ENCODE data around the gene CLEC4C.
"Not testable (repeated sequence)": the region's sequence is repeated elsewhere in the genome, so short reads cannot be mapped to it uniquely, and the experiment has no call there.

Gene CLEC4C

GRCh38 chr12:7747246-7747645 lies at the start of gene CLEC4C:
TSS of gene CLEC4C (minus strand) at chr12:7747375. CDS start at chr12:7747348, 27 bp downstream.
- no peak for DNase-seq

GRCh38 chr12:7793211-7793610 lies 46.0 kb upstream of the CLEC4C start:
- DNase-seq = no peak

GRCh38 chr12:7788884-7789528 lies 41.8 kb upstream of the CLEC4C start, which contains the start of gene NANOG:
TSS of gene NANOG (plus strand) at chr12:7789402. CDS start at chr12:7789615, 213 bp downstream.
- DNase-seq = not testable (repeated sequence)

DNA sequence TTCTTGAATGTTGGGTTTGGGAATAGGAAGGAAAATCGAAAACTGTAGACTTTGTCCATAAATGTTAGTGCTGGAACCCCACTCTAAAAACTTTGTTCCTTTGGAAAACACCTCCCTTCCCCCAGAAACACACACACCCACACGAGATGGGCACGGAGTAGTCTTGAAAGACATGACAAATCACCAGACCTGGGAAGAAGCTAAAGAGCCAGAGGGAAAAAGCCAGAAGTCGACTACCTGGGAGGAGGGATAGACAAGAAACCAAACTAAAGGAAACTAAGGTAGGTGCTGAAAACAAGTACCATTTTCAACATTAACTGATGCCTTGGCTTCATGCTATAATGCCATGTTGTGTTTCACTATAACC lies 41.1 kb upstream of the CLEC4C start:
- DNase-seq = no peak

DNA sequence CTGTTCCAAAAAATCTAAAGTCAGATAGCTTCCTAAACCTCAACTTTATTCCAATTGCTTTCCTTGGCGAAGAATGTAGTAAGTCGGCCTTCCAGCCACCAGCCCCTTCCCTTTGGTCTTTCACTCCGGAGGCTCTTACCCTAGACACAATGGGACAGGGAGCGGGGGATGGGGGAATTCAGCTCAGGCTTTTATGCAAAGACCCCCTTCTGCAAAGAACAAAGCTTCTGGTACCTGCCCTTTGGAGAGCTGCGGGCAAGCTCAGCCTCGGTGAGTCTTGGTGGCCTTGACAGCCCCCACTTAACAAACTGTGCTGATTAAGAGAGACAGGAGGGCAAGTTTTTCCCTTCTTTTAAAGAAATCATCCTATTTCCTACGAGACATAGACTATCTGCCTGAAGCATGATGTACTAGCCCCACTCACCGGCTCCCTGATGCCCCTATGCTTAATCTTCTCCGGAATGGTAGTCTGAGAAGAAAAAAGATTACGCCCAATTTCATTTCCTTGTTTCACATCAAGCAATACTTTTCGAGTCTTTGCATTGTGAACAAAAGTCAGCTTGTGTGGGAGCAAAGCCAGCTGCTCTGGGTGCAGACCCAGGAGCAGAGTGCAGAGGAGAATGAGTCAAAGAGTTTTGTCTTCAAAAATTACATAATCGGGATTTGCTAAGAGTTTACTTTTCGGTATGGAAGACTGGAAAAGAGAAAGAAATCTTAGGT lies 40.6 kb upstream of the CLEC4C start:
- no peak for DNase-seq

DNA sequence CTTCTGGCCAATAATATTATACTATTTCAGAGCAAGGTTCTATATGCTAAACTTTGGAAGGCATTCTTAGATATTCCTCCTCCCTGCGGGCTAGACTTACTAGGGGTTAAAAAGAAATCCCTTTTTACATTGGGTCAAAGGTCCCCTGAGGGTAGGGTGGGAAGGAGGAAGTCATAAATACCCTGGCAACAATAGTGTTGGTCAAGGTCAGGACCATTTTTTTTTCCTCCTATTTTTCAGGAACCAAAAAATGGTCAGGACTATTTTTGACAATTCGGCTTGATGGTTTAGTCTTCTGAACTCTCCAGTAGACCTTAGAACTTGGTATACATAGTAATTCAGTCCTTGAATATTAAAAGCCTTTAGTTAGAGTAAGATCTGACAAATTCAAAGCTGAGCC lies 37.5 kb upstream of the CLEC4C start:
- DNase-seq = no peak

DNA sequence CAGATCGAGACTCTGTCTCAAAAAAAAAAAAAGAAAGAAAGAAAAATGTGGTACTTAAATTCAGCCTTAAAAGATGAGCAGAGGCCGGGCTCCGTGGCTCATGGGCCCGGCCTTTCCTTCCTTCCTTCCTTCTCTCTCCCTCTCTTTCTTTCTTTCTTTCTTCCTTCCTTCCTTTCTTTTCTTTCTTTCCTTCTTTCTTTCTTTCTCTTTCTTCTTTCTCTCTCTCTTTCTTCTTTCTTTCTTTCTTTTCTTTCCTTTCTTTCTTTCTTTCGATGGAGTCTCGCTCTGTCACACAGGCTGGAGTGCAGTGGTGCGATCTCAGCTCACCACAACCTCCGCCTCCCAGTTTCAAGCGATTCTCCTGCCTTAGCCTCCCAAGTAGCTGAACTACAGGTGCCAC lies 36.3 kb upstream of the CLEC4C start:
- not testable (repeated sequence) for DNase-seq

DNA sequence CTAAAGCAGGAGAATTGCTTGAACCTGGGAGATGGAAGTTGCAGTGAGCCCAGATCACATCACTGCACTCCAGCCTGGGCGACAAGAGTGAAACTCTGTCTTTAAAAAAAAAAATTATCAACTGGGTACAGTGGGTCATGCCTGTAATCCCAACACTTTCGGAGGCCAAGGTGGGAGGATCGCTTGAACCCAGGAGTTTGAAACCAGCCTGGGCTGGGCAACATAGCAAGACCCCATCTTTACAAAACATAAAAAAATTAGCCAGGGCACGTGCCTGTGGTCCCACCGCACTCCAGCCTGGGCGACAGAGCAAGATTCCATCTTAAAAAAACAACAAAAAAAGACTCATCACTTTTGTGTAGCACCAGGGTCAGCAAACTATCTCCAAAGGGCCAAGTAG lies 34.9 kb upstream of the CLEC4C start:
- no peak for DNase-seq

DNA sequence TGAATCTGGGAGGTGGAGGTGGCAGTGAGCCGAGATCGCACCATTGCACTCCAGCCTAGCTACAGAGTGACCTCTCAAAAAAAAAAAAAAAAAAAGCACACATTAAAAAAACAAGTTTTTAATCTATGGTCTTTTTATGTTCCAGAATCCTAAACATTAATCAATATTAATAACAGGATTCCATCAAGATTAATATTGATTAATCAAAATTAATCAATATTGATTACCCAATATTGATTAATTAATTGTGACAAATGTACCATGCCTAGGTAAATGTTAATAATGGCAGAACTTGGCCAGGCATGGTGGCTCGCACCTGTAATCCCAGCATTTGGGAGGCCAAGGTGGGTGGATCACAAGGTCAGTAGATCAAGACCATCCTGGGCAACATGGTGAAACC lies 34.1 kb upstream of the CLEC4C start:
- no peak for DNase-seq

DNA sequence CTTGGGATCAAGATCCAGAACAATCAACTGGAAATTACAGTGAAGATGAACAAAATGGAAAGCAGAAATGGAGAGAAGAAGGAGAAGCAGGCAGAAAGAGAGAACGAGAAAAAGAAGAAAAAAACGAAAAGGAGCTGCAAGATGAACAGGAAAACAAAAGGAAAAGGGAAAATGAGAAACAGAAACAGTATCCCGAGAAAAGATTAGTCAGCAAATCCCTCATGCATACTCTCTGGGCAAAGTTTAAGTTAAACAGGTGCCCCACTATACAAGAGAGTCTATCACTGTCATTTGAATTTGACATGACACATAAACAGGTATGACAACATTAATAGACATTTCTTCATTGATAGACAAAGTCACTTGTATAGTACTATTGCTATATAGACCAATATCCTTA lies 22.8 kb upstream of the CLEC4C start:
- DNase-seq = no peak

DNA sequence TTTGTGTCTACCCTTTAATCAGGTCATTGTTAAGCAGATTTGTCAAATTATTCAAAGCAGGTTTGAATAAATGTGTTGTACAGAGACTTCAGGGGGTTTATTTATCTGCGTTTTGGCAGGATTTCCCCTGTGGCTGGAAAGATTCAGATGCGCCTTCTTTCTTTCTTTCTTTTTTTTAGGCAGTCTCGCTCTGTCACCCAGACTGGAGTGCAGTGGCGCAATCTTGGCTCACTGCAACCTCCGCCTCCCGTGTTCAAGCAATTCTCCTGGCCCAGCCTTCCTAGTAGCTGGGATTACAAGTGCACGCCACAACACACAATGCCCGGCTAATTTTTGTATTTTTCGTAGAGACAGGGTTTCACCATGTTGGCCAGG lies 11.6 kb upstream of the CLEC4C start:
- DNase-seq = no peak

GRCh38 chr12:7756993-7757392 lies 9.8 kb upstream of the CLEC4C start:
- DNase-seq = no peak

- not testable (repeated sequence) for DNase-seq
Observed at GRCh38 chr12:7755668-7756067, 8.5 kb upstream of the CLEC4C start.

DNA sequence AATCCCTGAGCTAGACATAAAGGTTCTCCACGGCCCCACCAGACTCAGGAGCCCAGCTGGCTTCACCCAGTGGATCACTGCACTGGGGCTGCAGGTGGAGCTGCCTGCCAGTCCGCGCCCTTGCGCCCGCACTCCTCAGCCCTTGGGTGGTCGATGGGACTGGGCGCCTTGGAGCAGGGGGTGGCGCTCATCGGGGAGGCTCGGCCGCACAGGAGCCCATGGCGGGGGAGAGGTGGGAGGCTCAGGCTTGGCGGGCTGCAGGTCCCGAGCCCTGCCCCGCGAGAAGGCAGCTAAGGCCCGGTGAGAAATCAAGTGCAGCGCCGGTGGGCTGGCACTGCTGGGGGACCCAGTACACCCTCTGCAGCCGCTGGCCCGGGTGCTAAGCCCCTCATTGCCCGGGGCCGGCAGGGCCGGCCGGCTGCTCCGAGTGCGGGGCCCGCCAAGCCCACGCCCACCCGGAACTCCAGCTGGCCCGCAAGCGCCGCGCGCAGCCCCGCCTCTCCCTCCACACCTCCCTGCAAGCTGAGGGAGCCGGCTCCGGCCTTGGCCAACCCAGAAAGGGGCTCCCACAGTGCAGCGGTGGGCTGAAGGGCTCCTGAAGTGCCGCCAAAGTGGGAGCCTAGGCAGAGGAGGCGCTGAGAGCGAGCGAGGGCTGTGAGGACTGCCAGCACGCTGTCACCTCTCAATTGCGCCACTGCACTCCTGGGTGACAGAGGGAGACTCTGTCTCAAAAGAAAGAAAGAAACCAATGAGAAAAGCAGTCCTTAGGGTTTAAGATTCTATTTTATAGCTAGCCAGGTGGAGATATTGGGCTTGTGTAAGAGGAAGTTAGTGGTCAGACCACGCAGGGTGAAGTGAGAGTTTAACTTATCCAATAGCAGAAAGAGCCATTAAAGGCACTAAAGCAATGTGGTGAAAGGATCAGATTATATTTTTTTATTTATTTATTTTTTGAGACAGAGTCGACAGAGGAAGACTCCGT lies 5.1 kb upstream of the CLEC4C start:
- DNase-seq = peak; percentile 26

GRCh38 chr12:7751394-7751793 lies 4.2 kb upstream of the CLEC4C start:
- DNase-seq = no peak

DNA sequence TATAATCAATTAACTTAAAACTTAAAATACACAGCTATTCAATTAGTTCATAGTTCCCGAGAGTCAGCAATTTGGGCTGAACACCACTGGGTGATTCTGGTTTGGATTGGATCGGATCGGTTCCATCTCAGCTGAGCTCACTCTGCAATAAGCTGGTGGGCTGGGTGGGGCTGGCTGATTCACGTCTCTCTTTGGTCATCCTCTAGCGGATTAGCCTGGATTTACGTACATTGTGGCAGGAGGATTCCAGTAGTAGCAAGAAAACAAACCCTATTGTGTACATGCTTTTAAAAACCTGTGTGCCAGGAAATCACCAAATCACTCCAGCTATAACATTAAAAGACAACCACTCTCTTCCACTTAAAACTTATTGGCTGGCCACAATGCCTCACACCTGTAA lies 3.2 kb upstream of the CLEC4C start:
- no peak for DNase-seq

DNA sequence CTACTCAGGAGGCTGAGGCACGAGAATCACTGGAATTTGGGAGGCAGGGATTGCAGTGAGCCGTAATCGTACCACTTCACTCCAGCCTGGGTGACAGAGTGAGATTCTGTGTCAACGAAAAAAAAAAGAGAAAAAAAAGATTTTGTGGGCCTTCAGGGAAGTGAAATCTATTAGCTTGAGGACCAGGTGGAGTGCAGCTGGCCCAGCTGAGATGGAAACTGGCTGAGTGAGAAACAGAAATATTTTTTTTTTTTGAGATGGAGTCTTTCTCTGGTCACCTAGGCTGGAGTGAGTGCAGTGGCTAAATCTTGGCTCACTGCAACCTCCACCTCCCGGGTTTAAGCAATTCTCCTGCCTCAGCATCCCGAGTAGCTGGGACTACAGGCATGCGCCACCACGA lies 2.3 kb upstream of the CLEC4C start:
- no peak for DNase-seq

DNA sequence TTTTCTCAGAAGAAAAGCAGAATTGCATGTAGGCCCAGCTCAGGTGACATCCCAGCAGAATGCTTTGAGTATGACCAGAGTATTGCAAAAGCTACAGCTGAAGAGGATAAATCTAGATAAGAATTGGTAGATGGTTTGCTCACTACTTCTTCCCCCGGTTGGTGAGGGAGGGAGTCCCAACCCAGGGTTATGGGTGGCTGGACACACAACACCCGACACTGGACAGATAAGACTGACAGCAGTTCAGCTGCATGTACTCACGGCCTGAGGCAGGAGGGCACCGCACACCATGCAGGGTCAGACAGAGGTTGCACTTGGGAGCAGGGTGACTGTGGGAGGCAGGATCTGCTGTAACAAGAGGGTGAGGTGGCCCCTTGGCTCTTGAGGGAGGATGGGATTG lies 1.7 kb upstream of the CLEC4C start:
- DNase-seq = peak; percentile 84

GRCh38 chr12:7732993-7733392 lies 14.2 kb downstream of the CLEC4C start:
- DNase-seq = no peak

DNA sequence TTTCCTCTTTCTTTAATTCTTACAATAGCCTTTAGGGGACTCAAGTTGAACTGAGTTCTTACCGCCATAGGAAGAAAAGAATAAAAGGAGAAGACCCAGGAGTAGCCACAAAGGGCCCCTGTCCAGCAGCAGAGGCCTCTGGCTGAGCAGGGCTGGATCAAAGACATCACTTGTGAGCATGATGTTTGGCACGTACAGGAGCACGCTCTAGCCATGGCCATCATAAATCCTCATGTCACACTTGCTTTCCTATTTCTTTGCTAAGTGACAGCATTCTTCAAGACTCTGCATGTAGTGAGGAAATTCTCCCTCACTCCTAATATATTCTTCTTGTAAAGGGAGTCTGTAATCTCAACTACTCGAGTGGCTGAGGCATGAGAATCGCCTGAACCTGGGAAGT lies 15.7 kb downstream of the CLEC4C start:
- DNase-seq = no peak

DNA sequence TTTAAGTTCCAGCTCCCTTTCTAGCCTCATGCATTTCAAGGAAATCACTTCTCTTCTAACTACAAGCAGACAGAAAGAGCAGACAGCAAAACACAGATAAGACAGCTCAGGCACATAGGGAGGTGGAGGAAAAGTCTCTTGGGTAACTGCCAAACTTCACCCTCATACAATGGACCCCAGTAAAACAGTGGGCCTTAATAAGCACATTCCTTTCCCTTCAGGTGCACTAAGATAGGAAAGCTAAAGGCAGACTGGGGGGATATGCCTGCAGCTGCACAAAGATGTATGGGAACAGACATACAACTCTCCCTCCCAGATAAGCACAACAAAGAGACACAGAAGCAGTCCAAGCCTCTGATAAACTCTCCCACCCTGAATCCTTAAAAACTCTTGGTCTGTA lies 16.2 kb downstream of the CLEC4C start:
- DNase-seq = peak; percentile 30

DNA sequence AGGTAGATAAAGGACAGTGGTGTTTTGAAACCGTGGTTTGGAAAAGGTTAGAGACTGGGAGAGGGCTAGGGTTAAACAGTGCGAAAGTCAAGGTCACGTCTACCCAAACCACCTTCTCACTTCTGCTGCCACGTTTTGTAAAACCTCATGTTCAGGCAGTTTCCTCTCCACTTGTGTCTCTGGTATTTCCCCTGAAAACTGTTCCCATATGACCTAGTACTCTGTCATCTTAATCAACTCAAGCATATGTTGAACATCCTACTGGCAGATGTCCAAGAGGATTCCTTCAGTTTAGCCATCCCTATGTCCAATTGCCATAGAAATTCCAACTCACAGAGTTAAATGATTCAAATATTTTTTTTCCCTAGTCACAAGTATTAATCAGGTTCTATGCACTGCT lies 17.4 kb downstream of the CLEC4C start:
- no peak for DNase-seq

- no peak for DNase-seq
Observed at GRCh38 chr12:7723926-7724325, 23.2 kb downstream of the CLEC4C start.

All from OCI-M1 (cell line).